Ramos (cell line): ENCODE data around the gene FOXP4.

Experiments
- in situ Hi-C: fragments of 300-500 bp; cut with MboI; formaldehyde crosslinking; loops from one replicate; pipeline ENCODE4 v1.14.3; 2022; ENCODE audit warnings: low sequenced_read_pairs; ENCODE audit not compliant: unreplicated experiment

FOXP4 gene

GRCh38 chr6:41580690-41581089 is 34.5 kb downstream of the FOXP4 start:
- in situ Hi-C loops = no loop called here

DNA sequence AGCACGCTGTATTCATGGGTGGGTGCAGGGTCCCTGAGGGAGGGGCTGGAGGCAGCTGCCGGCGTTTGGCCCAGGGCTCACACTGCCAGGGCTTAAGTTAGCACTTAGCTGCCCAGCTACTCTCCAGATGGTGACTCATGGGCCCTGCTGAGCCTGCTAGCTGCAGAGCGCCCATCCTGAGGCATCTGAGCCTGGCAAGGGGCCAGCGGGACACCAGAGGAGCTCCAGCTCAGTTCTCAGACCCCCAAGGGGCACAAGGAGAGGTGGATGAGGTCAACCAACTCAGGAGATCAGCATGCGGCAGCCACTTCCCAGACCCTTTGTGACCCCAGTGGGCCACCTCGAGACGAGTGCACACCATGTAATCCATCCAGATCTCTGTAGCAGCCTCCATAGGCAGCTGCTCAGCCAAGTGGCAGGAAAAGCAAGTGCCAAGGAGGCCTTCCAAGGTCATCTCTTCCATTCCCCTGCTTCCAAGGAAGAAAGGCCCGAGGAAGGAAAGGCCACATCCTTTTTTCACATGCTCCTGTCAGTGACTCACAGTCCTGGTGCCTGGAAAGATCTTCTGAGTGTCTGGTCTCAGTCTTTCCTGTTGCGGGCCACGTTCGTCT is 35.3 kb downstream of the FOXP4 start:
- in situ Hi-C loops = no loop called here

- in situ Hi-C loops = no loop called here
Measured at GRCh38 chr6:41582540-41582939, 36.4 kb downstream of the FOXP4 start.

- in situ Hi-C loops = no loop called here
Measured at GRCh38 chr6:41583565-41583964, 37.4 kb downstream of the FOXP4 start.

- in situ Hi-C loops = no loop called here
Measured at GRCh38 chr6:41584205-41584604, 38.0 kb downstream of the FOXP4 start.

- in situ Hi-C loops = no loop called here
Measured at GRCh38 chr6:41584668-41585205, 38.6 kb downstream of the FOXP4 start.

- in situ Hi-C loops = no loop called here
Measured at GRCh38 chr6:41585605-41586004, 39.4 kb downstream of the FOXP4 start.

DNA sequence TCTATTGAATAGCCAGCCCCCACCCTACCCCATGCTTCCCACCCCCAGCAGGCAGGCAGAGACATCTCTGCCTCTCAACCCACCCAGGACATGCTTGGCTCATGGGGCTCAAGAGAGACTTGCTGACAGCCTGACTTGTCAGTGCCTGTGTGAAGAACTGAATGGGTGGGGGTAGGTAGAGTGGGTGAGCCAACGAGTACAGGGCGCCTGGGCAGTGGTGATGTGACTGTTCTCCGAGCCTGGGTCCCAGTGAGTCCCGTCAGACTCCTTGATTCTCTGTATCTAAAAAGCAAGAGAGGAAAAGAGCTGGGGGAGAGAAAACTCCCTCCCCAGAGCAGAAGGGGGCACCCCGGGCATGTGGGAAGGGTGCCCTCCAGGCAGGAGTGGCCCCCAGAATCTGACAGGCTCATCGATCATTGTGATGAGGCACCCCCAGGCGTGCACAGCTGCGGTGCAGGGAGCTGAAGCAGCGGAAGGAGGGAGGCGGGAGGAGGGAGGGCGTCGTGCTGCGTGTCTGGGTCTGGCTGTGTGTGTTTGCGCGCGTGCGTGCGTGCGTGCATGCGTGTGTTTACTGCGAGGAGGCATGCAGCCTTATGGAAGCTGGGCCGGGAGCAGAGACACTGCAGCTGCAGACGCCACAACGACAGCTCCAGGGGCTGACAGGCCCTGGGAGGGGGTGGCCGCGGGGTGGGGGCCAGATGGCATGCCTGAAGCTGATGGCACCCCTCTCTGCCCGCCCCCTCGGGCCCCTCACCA is 40.2 kb downstream of the FOXP4 start:
- in situ Hi-C loops = no loop called here

DNA sequence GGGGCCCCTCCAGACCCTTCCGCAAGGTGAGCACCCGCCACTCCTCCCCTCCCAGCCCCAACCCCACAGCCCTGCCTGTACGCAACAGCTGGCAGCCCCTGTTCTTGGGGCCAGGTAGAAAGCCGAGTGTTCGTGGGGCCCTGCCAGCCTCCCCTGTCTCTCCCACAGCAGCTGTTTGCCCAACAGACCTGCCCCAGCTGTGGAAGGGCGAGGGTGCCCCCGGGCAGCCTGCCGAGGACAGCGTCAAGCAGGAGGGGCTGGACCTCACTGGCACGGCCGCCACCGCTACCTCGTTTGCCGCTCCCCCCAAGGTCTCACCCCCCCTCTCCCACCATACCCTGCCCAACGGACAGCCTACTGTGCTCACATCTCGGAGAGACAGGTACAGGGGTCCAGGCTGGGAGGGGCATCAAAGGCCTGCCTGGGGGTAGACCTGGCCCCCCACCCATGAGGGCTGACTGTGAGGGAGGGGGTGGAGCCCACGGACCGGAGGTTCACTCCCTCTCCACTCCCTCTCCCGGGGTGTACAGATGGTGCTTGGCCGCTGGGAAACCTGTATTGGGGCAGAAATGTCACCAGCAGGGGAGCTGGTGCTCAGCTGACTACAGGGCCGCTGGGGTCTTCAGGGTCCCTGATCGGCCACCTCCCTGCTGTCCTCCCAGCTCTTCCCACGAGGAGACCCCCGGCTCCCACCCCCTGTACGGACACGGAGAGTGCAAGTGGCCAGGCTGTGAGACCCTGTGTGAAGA is 41.1 kb downstream of the FOXP4 start:
- in situ Hi-C loops = no loop called here

- in situ Hi-C loops = no loop called here
Measured at GRCh38 chr6:41588111-41588510, 41.9 kb downstream of the FOXP4 start.

DNA sequence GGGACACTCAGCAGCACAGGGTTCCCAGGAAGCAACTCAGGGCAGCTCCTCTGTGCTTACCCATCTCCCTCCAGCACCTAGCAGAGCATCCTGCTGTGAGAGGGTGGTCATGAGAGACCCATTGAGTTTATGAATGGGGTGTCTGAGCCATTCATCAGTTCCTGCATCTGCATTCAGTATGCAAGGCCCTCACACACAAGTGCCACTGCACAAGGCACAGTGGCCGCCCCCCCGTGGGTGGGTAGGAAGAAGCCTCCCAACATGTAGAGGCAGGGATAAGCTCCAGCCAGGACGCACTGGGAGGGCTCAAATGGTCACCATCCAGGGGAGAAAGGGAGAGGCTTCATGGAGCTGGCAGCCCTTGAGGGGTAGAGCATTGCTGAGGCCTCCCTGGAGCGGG is 43.0 kb downstream of the FOXP4 start:
- in situ Hi-C loops = no loop called here

GRCh38 chr6:41589636-41590622 is 43.7 kb downstream of the FOXP4 start:
- in situ Hi-C loops = loop anchor here (10.0 kb wide), 2 partner anchors 165 to 215 kb away; no protein-coding TSS in a partner anchor

DNA sequence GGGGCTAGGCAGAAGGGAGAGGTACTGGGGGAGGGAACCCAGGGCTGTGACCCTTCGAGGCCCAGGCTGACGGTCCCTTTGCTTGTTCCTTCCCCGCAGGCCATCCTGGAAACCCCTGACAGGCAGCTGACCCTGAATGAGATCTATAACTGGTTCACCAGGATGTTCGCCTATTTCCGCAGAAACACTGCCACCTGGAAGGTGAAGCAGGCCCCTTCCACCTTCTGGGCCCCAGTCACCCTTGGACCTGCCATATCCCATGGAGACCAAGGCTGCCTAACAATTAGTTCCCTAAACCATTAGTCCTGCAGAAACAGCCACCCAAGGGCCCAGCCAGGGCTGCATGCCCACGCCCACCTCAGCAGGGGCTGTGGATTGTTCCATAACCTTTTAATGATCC is 44.9 kb downstream of the FOXP4 start:
- in situ Hi-C loops = loop anchor here (10.0 kb wide), 2 partner anchors 166 to 216 kb away; no protein-coding TSS in a partner anchor

GRCh38 chr6:41591859-41592502 is 45.8 kb downstream of the FOXP4 start:
- in situ Hi-C loops = loop anchor here (10.0 kb wide), 2 partner anchors 167 to 217 kb away; no protein-coding TSS in a partner anchor

- in situ Hi-C loops = loop anchor here (10.0 kb wide), 2 partner anchors 169 to 219 kb away; no protein-coding TSS in a partner anchor
Measured at GRCh38 chr6:41593406-41593805, 47.2 kb downstream of the FOXP4 start.

DNA sequence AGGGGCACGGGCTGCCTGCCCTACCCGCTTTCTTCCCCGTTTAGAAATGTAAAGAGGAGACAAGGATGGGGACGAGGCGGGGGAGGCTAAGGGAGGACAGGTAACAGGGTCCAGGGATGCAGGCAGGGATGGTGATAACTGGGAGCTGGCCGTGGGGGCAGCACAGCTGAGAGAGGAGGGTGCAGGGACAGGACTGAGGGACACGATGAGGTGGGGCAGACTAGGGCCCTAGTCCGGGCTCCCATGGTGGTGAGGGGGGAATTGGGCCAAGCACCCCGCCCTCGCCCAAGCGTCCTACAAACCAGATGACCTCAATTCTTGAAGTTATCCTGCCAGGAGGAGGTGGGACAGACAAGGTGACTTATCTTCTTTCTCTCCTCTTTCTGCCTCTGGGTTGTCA is 47.7 kb downstream of the FOXP4 start:
- in situ Hi-C loops = loop anchor here (10.0 kb wide), 2 partner anchors 169 to 219 kb away; no protein-coding TSS in a partner anchor

- in situ Hi-C loops = loop anchor here (10.0 kb wide), 2 partner anchors 170 to 220 kb away; no protein-coding TSS in a partner anchor
Measured at GRCh38 chr6:41594326-41594725, 48.1 kb downstream of the FOXP4 start.

DNA sequence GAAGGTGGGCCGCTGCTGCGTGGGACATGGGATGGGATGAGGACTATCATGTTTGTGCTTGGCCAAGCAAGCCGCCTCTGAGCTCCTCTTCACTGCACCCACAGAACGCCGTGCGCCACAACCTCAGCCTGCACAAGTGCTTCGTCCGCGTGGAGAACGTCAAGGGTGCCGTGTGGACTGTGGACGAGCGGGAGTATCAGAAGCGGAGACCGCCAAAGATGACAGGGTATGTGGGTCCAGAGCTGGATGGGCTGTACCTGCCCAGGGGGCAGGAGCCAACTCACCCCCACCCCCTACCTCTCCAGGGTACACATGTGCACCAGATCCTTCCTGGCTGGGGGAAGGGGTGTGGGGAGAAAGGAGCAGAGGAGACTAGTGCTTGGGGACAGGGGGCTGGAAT is 48.6 kb downstream of the FOXP4 start:
- in situ Hi-C loops = loop anchor here (10.0 kb wide), 2 partner anchors 170 to 220 kb away; no protein-coding TSS in a partner anchor

- in situ Hi-C loops = loop anchor here (10.0 kb wide), 2 partner anchors 170 to 220 kb away; no protein-coding TSS in a partner anchor
Measured at GRCh38 chr6:41595166-41595565, 49.0 kb downstream of the FOXP4 start.
